B cell (primary cell): ENCODE measurements around the gene SLC52A1. TPM values are rescaled to one million over a fixed set of nuclear protein-coding genes. Genes with fewer than 3 reads are reported as not detected.

ENCODE experiments used
- ATAC-seq: fragments of 200-7000 bp; cut with Tn5 transposase; one replicate; pipeline ENCODE4 v1.10.0; 2021; ENCODE audit warnings: low read depth, mild to moderate bottlenecking, moderate number of reproducible peaks, moderate library complexity
- CTCF ChIA-PET: fragments of 350-600 bp; sonication (Branson Sonifier 250); formaldehyde crosslinking; loops from one replicate; lab custom pipeline; 2021; ENCODE audit warnings: antibody characterized with exemption, inconsistent platforms; lab: Charles Lee
- POLR2A ChIA-PET: fragments of 350-600 bp; sonication (Branson Sonifier 250); formaldehyde crosslinking; loops from one replicate; lab custom pipeline; 2021; ENCODE audit warnings: antibody characterized with exemption; lab: Charles Lee
- DNase-seq: peaks from one replicate; pipeline ENCODE4 v3.0.0; 2013
- H2AFZ ChIP-seq: 2 replicates; pipeline ENCODE4 v1.6.1; 2012; ENCODE audit warnings: mild to moderate bottlenecking, low read depth, low read length; ENCODE audit not compliant: insufficient read depth, poor library complexity, severe bottlenecking
- H3K27ac ChIP-seq, 2 donors: 1 replicate in 1 of 2; 2 replicates in 1 of 2; pipeline ENCODE4 v1.5.1; 2012 to 2013; ENCODE audit warnings: low read length in 2 of 2, mild to moderate bottlenecking in 2 of 2, moderate library complexity in 1 of 2
- H3K27me3 ChIP-seq, 4 experiments: fragments of 200-600 bp in 1 of 4; sonication (generic) in 1 of 4; replicated peaks in 1 of 4; 1 replicate in 2 of 4; 2 replicates in 2 of 4; pipeline versions ENCODE4 v1.6.1 to v1.7.0; 2013 to 2016; ENCODE audit warnings: low read length in 3 of 4, mild to moderate bottlenecking in 2 of 4, mixed read lengths in 1 of 4, moderate library complexity in 1 of 4; ENCODE audit not compliant: insufficient read depth in 4 of 4, control insufficient read depth in 3 of 4; ENCODE audit errors: control extremely low read depth in 1 of 4
- H3K36me3 ChIP-seq, 2 experiments: replicated peaks in 1 of 2; 1 replicate in 1 of 2; 2 replicates in 1 of 2; pipeline versions ENCODE4 v1.6.1 to v1.7.1; 2013; ENCODE audit warnings: low read length in 1 of 2; ENCODE audit not compliant: insufficient read depth in 2 of 2, control insufficient read depth in 1 of 2; ENCODE audit errors: control extremely low read depth in 1 of 2, extremely low read depth in 1 of 2
- H3K4me1 ChIP-seq, 2 donors: fragments of 200-600 bp in 1 of 2; sonication (generic) in 1 of 2; 1 replicate in 1 of 2; 2 replicates in 1 of 2; pipeline versions ENCODE4 v1.5.1 to v1.6.1; 2013 to 2017; ENCODE audit warnings: low read length in 2 of 2; ENCODE audit not compliant: control insufficient read depth in 2 of 2, insufficient read depth in 2 of 2
- H3K4me2 ChIP-seq: replicated peaks from 2 replicates; pipeline ENCODE3; 2012; ENCODE audit warnings: mild to moderate bottlenecking, low read depth, low read length; ENCODE audit not compliant: poor library complexity, severe bottlenecking
- H3K4me3 ChIP-seq, 5 experiments: fragments of 200-600 bp in 1 of 5; sonication (generic) in 1 of 5; 1 replicate in 3 of 5; 2 replicates in 2 of 5; pipeline versions ENCODE4 v1.5.1 to v1.7.0; 2011 to 2016; ENCODE audit warnings: low read length in 4 of 5, mild to moderate bottlenecking in 4 of 5, low read depth in 2 of 5, control low read depth in 1 of 5, moderate library complexity in 1 of 5; ENCODE audit not compliant: insufficient read depth in 1 of 5; ENCODE audit errors: control extremely low read depth in 1 of 5, extremely low read depth in 1 of 5
- H3K79me2 ChIP-seq: fragments of 200-600 bp; sonication (generic); one replicate; pipeline ENCODE4 v1.6.0; 2016; ENCODE audit warnings: low read length; ENCODE audit not compliant: control insufficient read depth, insufficient read depth
- H3K9ac ChIP-seq: fragments of 200-600 bp; sonication (generic); 2 replicates; pipeline ENCODE4 v1.6.1; 2017; ENCODE audit warnings: mild to moderate bottlenecking, low read length, moderate library complexity
- H3K9me3 ChIP-seq, 3 donors: one replicate each; pipeline versions ENCODE4 v1.6.1 to v1.7.1; 2013; ENCODE audit warnings: low read length in 2 of 3; ENCODE audit not compliant: control insufficient read depth in 2 of 3, insufficient read depth in 1 of 3; ENCODE audit errors: control extremely low read depth in 1 of 3
- H4K20me1 ChIP-seq: 2 replicates; pipeline ENCODE4 v1.6.0; 2012; ENCODE audit warnings: mild to moderate bottlenecking, low read length; ENCODE audit not compliant: insufficient read depth, control insufficient read depth, poor library complexity, severe bottlenecking
- H3K27ac Mint-ChIP-seq: one replicate; pipeline ENCODE4 v1.8.0; 2021; ENCODE audit warnings: mixed read lengths
- H3K27me3 Mint-ChIP-seq: one replicate; pipeline ENCODE4 v1.8.0; 2021; ENCODE audit warnings: mixed read lengths
- H3K4me1 Mint-ChIP-seq: one replicate; pipeline ENCODE4 v1.8.0; 2021; ENCODE audit warnings: mixed read lengths
- H3K4me3 Mint-ChIP-seq: one replicate; pipeline ENCODE4 v1.8.0; 2021; ENCODE audit warnings: mixed read lengths
- H3K9me3 Mint-ChIP-seq: one replicate; pipeline ENCODE4 v1.8.0; 2022; ENCODE audit warnings: mixed read lengths; ENCODE audit not compliant: insufficient read depth
- EZH2 ChIP-seq: IDR thresholded peaks from 2 replicates; pipeline ENCODE4 v1.6.1; 2012; ENCODE audit warnings: borderline replicate concordance, low read depth, mild to moderate bottlenecking, moderate library complexity, low read length; ENCODE audit not compliant: insufficient read depth, poor library complexity, severe bottlenecking
- WGBS: methylation state at CpG from one replicate; pipeline ENCODE4 v1.1.5; 2013; ENCODE audit warnings: missing lambda C conversion rate; ENCODE audit not compliant: insufficient coverage; 5-methylcytosine and 5-hydroxymethylcytosine counted together
- intact Hi-C: fragments of 100-400 bp; cut with micrococcal nuclease; formaldehyde crosslinking; loops from one replicate; pipeline ENCODE4 v1.10.0; 2022
- polyA plus RNA-seq: library from polyadenylated mRNA; depleted of rRNA; stranded (reverse); fragments of >200 nt; gene quantifications from 2 replicates; pipeline ENCODE4 v1.2.3, GENCODE V29; 2012
- total RNA-seq, 2 donors: library from RNA; stranded (reverse); fragments of 120-200 nt in 1 of 2; gene quantifications; 1 replicate in 1 of 2; 2 replicates in 1 of 2; pipeline versions ENCODE4 v1.2.3 to v1.2.4, GENCODE V29; 2013 to 2022
- TF ChIP-seq, protein P1 (sequence below): fragments of 200-600 bp; IDR thresholded peaks from one replicate; pipeline ENCODE4 v1.8.0; 2022; ENCODE audit warnings: antibody characterized with exemption, mild to moderate bottlenecking

SLC52A1 gene
- total and polyA plus RNA-seq, 2 donors (not counting 1 experiment from before 2014, with no cell fraction given) = not detected

DNA sequence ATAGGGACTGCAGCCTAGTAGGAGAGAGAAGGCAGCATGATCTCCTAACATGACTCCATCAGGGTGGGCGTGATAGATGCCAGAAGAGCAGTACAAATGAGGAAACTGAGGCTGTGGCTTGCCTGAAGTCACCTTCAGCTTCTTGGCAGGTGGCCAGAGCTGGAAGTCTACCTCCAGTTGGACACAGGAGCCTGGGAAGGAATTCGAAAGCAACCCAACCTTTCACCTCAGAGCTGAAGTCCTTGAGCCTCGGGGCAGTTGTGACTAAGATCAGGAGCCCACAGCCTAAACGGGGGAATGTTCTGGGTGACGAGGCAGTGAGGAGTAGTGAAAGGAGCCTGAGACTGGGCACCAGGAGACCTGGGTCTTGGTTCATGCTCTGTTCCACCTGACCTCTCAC, 9.4 kb upstream of the SLC52A1 start:
- intact Hi-C loops = no loop called here

DNA sequence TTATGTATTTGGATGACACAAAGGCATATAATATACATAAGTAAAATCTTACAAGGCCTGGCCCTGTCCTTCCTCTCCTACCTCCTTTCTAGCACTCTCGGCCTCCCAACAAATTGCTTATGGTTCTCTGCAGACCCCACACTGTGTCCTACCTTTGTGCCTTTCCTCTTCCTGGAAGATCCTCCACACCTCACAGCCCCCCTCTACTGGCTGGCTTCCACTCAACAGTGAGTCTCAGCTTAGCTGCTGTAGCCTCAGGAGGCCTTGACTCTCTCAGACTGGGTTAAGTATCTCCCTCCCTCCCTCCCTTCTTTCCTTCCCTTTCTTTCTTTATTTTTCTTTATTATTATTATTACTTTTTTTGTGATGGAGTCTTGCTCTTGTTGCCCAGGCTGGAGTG, 8.3 kb upstream of the SLC52A1 start:
- TF ChIP-seq, protein P1, sequence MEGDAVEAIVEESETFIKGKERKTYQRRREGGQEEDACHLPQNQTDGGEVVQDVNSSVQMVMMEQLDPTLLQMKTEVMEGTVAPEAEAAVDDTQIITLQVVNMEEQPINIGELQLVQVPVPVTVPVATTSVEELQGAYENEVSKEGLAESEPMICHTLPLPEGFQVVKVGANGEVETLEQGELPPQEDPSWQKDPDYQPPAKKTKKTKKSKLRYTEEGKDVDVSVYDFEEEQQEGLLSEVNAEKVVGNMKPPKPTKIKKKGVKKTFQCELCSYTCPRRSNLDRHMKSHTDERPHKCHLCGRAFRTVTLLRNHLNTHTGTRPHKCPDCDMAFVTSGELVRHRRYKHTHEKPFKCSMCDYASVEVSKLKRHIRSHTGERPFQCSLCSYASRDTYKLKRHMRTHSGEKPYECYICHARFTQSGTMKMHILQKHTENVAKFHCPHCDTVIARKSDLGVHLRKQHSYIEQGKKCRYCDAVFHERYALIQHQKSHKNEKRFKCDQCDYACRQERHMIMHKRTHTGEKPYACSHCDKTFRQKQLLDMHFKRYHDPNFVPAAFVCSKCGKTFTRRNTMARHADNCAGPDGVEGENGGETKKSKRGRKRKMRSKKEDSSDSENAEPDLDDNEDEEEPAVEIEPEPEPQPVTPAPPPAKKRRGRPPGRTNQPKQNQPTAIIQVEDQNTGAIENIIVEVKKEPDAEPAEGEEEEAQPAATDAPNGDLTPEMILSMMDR = no peak
- TF ChIP-seq EZH2 = no peak
- ChIA-PET POLR2A (interaction anchor here (1.6 kb wide), 1 partner anchor 12 kb away, joined by 3 read pairs; no protein-coding TSS in a partner anchor), CTCF (interaction anchor here (6.9 kb wide), 1 partner anchor 18 kb away, joined by 30 read pairs; no protein-coding TSS in a partner anchor)
- Mint-ChIP-seq H3K9me3 (no peaks in the 10 kb centered on the region), H3K4me1 (peaks cover 17% of the 10 kb centered on the region), H3K27ac (no peak overlapping the region), H3K4me3 (no peak overlapping the region), H3K27me3 (no peaks in the 10 kb centered on the region)
- Histone ChIP-seq H3K4me1 (peaks cover under 1 to 11% of the 10 kb centered on the region in 2 donors), H3K36me3 (no peaks in the 10 kb centered on the region), H2AFZ (no peak overlapping the region), H3K79me2 (no peaks in the 10 kb centered on the region), H3K27me3 (peaks cover 0 to 8% (median 0%) of the 10 kb centered on the region in 4 experiments), H3K9ac (no peak overlapping the region), H3K9me3 (peaks cover 0 to 6% (median 0%) of the 10 kb centered on the region in 3 donors), H4K20me1 (no peaks in the 10 kb centered on the region), H3K4me2 (no peak overlapping the region), H3K27ac (no peak overlapping the region), H3K4me3 (no peak overlapping the region)
- ATAC-seq = no peak
- WGBS = 100% methylated on average over 1 of the region's 1 CpG
- DNase-seq = no peak
- intact Hi-C loops = no loop called here

More for the DNA sequence above, 9.4 kb upstream of the SLC52A1 start:
- H3K9ac ChIP-seq = no peak overlapping the region
- peaks cover 25% of the 10 kb centered on the region for H3K4me1 Mint-ChIP-seq
- H3K4me3 ChIP-seq = no peak overlapping the region
- H2AFZ ChIP-seq = no peak overlapping the region
- no peak overlapping the region for H3K4me2 ChIP-seq
- ChIA-PET POLR2A (interaction anchor here (0.6 to 1.6 kb wide), 2 partner anchors 13 to 379 kb away, joined by 3 read pairs; no protein-coding TSS in a partner anchor), CTCF (interaction anchor here (0.9 to 6.9 kb wide), 2 partner anchors 17 to 142 kb away, joined by 4 to 30 read pairs; partner anchors contain the start of gene CHRNE)
- no peak for ATAC-seq
- no peak for DNase-seq
- 92% methylated on average over 2 of the region's 5 CpGs for WGBS
- TF ChIP-seq EZH2 = no peak
- TF ChIP-seq, protein P1 = no peak
- peak overlapping the region; percentile 65 for H3K27ac Mint-ChIP-seq
- H4K20me1 ChIP-seq = no peaks in the 10 kb centered on the region
- H3K36me3 ChIP-seq = no peaks in the 10 kb centered on the region
- peaks cover 9 to 22% of the 10 kb centered on the region in 2 donors for H3K4me1 ChIP-seq
- no peaks in the 10 kb centered on the region for H3K27me3 Mint-ChIP-seq
- H3K79me2 ChIP-seq = no peaks in the 10 kb centered on the region
- no peak overlapping the region for H3K4me3 Mint-ChIP-seq
- no peaks in the 10 kb centered on the region for H3K9me3 Mint-ChIP-seq
- no peak overlapping the region for H3K27ac ChIP-seq
- H3K9me3 ChIP-seq = peaks cover 0 to 6% (median 0%) of the 10 kb centered on the region in 3 donors
- peaks cover 0 to 8% (median 0%) of the 10 kb centered on the region in 4 experiments for H3K27me3 ChIP-seq
